Stimulated activated CD4-positive, alpha-beta T cell treated with anti-CD3 and anti-CD28 coated beads, Interleukin-15, amount 100 ng/mL, for 24 hours (primary cell): ENCODE data around the gene TREML4.
"Not testable (repeated sequence)": the region's sequence is repeated elsewhere in the genome, so short reads cannot be mapped to it uniquely, and the experiment has no call there.

ENCODE experiments used
- DNase-seq: peaks from one replicate; pipeline ENCODE4 v3.0.0-alpha.2; 2020

TREML4 gene

DNA sequence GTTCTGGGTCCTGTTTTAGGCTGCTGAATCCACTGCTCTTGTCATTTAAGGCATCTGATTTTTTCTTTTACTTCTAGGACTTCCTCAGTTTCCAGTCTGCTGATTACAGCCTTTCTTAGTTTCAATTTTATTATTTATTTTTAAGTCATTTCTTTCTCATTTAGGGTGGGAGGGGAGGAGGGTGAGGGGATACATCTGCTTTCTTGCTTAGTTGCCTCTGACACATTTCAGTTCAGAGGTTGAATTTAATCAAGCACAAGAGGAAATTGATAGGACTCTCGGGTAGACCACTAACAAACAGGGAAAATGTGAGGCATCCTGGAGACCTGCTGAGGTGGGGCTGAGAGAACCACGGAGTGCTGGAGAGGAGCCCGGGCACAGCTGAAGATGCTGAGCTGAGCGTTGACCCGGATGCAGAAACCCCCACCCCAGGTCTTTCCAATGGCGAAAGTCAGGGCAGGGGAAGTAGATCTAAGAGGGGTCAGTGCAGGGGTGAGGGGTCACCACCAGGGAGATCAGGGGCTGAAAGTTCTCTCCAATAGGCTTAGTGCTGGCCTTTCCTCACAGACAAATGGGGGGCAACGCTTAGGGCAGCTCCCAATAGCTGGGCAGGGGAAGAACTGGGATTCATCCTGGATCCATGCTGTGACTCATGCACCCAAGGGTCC is 19.6 kb upstream of the TREML4 start:
- DNase-seq: no peak

- no peak for DNase-seq
These were observed 18.4 kb upstream of the TREML4 start for GRCh38 chr6:41209547-41210320.

GRCh38 chr6:41214559-41215238 is 13.4 kb upstream of the TREML4 start:
- no peak for DNase-seq

DNA sequence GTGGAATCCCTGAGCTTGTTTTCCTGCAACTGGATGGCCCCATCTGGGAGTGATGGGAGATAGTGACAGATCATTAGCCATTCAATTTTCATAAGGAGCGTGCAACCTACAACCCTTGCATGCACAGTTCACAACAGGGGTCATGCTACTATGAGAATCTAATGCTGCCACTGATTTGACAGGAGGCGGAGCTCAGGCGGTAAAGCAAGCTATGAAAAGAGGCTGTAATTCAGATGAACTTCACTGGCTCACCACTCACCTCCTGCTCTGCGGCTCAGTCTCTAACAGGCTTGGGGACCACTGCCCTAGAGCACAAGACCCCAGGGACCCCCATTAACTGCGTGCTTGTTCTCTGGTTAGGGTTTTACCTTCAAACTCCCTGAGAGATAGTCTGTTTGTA is 12.4 kb upstream of the TREML4 start:
- no peak for DNase-seq

DNA sequence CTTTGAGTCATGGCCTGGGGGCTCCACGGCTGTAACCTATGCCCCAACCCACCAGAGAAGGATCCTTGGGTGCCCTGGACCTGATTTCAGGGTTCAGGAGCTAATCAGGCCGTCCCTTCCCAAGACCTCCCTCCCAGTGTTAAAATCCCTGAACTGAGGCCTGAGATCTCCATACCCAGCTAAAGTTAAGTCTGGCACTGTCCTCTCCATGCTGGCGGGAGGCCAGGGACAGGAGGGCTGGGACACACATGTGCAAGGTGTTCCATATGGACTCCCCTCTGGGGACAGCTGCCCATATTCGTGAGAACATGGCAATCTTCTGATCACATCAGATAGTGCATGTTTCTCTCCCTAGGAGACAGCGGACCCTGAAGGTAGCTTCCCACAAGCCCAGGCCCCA is 11.5 kb upstream of the TREML4 start:
- DNase-seq: no peak

DNA sequence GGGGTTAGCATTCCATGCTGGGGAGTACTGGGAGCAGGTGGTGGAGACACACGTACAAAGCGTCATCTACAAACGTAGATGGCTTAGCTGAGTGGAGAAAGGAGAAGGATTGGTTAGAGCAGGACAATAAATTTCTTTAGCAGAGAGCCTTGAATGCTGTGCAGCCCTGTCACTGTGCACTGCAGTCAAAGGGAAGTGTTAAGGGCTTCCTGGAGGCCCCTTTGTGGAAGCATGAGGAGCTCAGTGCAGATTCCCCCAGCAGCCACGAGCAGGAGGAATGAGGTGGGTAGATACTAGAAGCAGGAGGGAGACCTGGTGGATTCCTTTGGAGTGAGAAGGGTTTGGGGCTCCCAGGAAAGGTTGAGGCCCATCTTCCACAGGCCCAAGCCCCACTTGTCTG is 6.1 kb upstream of the TREML4 start:
- DNase-seq: no peak

- DNase-seq: no peak
These were observed 5.6 kb upstream of the TREML4 start for GRCh38 chr6:41222513-41222912.

DNA sequence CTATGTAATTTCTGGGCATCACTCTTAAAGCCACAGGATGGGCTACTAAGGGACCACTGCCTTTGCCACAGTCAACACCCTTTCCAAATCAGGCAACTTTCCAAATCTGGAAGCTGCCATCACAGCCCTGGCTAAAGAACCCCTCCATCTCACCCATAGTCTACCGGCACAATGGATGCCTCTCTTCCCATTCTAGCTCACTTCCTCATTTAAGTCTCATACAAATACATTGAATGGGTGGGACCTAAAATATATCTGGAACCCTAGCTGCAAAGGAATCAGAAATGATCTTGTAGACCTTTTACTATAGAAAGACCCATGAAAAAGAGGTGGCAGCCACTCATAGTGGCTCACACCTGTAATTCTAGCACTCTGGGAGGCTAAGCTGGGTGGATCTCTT is 3.3 kb upstream of the TREML4 start:
- no peak for DNase-seq

DNA sequence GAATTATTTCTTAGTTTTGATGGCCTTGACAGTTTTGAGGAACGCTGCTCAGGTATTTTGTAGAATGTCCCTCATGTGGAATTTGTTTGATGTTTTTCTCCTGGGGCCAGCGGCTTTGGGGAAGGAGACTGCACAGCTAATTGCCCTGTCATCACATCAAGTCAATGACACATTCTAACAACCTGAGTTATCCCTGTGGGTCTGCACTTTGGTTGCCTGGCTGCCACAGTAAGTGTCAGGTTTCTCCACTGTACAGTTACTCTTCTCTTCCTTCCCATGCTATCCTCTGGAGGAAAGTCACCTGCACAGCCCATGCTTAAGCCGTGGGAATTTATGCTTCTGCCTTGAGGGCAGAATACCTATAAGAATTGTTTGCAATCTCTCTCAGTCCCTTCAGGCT is 1.4 kb upstream of the TREML4 start:
- DNase-seq: no peak

- DNase-seq: no peak
These were observed 467 bp downstream of the TREML4 start for GRCh38 chr6:41228616-41229015.

DNA sequence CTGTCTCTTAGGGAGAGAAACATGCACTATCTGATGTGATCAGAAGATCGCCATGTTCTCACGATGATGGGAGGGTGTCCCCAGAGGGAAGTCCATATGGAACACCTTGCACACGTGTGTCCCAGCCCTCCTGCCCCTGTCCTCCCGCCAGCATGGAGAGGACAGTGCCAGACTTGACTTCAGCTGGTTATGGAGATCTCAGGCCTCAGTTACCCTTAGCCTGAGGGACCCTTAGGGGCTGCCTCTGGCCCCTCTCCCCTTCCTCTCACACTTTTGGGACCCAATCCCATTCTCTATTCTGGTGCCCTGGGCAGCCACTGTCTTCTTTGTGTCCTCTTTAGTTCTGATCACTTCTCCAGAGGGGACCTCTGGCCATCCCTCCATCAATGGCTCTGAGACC is 1.6 kb downstream of the TREML4 start:
- no peak for DNase-seq

- DNase-seq: no peak
These were observed 3.1 kb downstream of the TREML4 start for GRCh38 chr6:41231246-41231645.

DNA sequence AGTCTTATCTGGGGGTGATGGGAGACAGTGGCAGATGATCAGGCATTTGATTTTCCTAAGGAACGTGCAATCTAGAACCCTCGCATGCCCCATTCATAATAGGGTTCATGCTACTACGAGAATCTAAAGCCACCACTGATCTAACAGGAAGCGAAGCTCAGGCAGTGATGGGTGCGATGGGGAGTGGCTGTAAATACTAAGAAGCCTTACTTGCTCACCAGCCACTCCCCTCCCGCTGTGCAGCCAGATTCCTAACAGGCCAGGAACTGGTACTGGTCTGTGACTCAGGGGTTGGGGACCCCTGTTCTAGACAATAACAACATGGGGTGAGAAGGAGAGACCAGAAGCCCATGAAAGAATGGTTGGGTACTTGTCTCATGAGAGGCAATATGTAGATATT is 4.5 kb downstream of the TREML4 start:
- DNase-seq: no peak

GRCh38 chr6:41236276-41236675 is 8.1 kb downstream of the TREML4 start:
- no peak for DNase-seq

DNA sequence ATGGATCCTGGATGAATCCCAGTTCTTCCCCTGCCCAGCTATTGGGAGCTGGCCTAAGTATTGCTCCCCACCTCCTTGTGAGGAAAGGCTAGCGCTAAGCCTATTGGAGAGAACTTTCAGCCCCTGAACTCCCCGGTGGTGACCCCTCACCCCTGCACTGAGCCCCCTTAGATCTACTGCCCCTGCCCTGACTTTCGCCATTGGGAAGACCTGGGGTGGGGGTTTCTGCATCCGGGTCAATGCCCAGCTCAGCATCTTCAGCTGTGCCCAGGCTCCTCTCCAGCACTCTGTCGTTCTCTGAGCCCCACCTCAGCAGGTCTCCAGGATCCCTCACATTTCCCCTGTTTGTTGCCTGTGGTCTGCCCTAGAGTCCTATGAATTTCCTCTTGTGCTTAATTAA is 9.0 kb downstream of the TREML4 start:
- DNase-seq: no peak

GRCh38 chr6:41239467-41240159 is 11.5 kb downstream of the TREML4 start:
- no peak for DNase-seq

- not testable (repeated sequence) for DNase-seq
These were observed 18.4 kb downstream of the TREML4 start for GRCh38 chr6:41246529-41246928.

GRCh38 chr6:41247288-41247865 is 19.2 kb downstream of the TREML4 start:
- no peak for DNase-seq

DNA sequence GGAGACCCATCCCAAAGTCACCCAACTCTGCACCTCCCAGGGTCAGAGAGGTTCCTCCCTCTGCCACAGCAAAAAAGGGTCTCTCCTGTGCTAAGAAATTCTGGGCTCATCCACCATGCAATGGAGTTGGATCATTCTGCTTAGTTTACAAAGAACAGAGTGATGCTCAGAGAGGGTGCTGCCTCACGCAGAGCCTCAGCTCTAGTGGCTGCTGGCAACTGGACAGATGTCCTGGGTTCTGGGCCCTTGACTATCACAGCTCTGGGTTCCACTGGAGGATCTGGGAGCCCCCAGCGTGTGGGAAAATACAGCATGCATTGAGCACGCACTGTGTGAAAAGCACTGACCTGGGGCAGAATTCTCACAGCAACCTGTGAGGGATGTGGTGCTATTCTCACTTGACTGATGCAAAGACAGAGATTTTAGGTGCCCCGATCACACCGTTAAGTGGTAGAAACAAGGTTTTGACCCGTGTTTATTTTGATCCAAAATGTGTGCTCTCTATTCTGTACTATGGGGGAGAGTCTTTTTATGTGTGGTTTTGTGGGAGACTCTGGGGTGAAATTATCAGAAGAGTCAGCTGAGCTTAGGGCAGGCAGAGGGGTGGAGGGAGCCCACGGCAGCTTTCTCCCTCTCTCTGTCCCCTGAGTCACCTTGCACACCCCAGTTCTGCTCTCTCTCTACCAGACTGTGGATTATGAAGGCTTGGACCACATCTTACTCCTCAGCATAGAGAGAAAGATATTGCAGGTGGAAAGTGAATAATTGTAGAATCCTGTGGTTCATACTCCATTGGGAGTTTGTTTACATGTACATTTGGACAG is 19.9 kb downstream of the TREML4 start:
- DNase-seq: no peak

DNA sequence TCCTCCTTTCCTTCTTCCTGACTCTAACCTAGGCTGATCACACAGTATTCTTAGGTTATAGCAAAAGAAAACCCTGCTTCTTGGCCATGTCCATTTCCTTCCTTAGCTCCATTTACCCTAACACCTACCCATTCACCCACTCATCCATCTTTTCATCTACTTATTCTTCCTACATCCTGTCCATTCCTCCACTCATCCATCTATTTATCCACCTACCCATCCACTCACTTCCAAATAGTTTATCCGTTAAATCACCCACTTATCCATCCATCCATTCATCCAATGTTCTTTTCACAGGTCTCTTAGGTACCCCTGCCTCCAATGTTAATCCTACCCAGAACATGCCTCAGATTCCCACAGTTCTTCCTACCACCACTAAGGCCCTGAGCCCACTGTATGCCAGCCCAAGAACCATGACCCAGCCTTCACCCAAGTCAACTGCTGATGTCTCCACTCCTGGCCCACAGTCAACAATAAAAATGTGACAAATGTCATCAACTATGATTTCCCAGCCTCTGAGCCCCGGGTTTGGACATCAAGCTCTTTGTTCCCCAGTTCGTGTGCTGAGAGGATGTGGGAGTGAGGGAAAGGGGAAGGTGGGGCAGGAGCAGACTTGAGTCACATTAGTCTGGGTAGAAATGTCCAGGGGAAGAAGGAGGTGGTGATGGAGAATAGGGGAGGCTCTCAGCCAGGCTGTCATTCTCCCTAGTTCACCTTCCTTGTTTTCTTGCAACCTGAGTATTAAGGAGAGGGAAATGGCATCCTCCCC is 24.4 kb downstream of the TREML4 start:
- no peak for DNase-seq

- no peak for DNase-seq
These were observed 27.0 kb downstream of the TREML4 start for GRCh38 chr6:41255110-41255509.
